Measurements from ENCODE around the gene SETD9.

The SETD9 gene

DNA sequence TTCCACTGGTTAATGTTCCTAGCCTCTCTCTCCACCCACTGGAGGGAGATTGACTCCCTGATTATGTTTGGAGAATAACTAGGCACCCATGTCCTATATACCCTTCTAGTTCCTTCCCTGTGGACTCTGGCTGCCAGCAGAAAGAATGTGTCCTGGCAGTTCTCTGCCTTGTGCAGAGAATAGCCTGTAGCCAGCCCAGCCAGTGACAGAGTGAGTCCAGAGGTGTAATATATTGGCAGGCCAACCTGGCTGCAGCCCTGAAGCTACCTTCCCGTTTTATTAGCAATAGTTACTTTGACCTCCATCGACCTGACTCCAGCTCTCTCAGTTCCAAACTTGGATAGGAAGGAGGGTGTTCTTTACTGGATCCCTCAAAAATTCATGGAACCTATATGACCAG is 8.1 kb downstream of the SETD9 start:
- Histone ChIP-seq H3K4me3 (replicated peaks; ENCODE audit: insufficient read depth, low read length) (no peak overlapping the region), H3K27me3 (ENCODE audit: insufficient read depth, poor library complexity, severe bottlenecking) (no peaks in the 10 kb centered on the region), H3K27ac (replicated peaks) (no peak overlapping the region)
- TF ChIP-seq, protein P1, sequence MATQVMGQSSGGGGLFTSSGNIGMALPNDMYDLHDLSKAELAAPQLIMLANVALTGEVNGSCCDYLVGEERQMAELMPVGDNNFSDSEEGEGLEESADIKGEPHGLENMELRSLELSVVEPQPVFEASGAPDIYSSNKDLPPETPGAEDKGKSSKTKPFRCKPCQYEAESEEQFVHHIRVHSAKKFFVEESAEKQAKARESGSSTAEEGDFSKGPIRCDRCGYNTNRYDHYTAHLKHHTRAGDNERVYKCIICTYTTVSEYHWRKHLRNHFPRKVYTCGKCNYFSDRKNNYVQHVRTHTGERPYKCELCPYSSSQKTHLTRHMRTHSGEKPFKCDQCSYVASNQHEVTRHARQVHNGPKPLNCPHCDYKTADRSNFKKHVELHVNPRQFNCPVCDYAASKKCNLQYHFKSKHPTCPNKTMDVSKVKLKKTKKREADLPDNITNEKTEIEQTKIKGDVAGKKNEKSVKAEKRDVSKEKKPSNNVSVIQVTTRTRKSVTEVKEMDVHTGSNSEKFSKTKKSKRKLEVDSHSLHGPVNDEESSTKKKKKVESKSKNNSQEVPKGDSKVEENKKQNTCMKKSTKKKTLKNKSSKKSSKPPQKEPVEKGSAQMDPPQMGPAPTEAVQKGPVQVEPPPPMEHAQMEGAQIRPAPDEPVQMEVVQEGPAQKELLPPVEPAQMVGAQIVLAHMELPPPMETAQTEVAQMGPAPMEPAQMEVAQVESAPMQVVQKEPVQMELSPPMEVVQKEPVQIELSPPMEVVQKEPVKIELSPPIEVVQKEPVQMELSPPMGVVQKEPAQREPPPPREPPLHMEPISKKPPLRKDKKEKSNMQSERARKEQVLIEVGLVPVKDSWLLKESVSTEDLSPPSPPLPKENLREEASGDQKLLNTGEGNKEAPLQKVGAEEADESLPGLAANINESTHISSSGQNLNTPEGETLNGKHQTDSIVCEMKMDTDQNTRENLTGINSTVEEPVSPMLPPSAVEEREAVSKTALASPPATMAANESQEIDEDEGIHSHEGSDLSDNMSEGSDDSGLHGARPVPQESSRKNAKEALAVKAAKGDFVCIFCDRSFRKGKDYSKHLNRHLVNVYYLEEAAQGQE (IDR thresholded peaks at IDR 0.05; ENCODE audit: insufficient replicate concordance, low read depth), result no peak
- TF ChIP-seq, protein P2, sequence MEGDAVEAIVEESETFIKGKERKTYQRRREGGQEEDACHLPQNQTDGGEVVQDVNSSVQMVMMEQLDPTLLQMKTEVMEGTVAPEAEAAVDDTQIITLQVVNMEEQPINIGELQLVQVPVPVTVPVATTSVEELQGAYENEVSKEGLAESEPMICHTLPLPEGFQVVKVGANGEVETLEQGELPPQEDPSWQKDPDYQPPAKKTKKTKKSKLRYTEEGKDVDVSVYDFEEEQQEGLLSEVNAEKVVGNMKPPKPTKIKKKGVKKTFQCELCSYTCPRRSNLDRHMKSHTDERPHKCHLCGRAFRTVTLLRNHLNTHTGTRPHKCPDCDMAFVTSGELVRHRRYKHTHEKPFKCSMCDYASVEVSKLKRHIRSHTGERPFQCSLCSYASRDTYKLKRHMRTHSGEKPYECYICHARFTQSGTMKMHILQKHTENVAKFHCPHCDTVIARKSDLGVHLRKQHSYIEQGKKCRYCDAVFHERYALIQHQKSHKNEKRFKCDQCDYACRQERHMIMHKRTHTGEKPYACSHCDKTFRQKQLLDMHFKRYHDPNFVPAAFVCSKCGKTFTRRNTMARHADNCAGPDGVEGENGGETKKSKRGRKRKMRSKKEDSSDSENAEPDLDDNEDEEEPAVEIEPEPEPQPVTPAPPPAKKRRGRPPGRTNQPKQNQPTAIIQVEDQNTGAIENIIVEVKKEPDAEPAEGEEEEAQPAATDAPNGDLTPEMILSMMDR (IDR thresholded peaks at IDR 0.05; ENCODE audit: insufficient read depth, low read length), result no peak
- no peak for DNase-seq (ENCODE audit: low read depth in 1 of 2, low spot score in 1 of 2)

DNA sequence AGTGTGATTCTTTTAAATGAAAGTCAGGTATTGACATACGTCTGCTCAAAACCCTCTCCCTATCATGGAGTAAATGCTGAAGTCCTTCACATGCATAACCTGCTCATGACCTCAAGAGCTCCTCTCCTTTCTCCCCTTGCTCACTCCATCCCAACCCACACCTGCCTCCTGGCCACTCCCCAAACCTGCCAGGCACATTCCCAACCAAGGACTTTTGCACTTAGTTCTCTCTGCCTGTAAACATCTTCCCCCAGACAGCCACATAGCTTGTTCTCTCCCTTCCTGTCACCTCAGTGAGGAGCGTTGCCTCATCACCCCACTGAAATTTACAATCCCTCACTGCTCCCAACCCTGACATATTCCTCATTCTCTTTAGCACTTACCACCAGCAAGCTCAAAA is 8.7 kb downstream of the SETD9 start:
- H3K27me3 ChIP-seq (ENCODE audit: insufficient read depth, poor library complexity, severe bottlenecking), result no peaks in the 10 kb centered on the region
- no peak for DNase-seq (ENCODE audit: low read depth in 1 of 2, low spot score in 1 of 2)
- no peak overlapping the region for H3K4me3 ChIP-seq (replicated peaks; ENCODE audit: insufficient read depth, low read length)
- TF ChIP-seq POLR2AphosphoS5 (IDR thresholded peaks at IDR 0.05; ENCODE audit: low read depth), result no peak
- TF ChIP-seq, protein P1 (IDR thresholded peaks at IDR 0.05; ENCODE audit: insufficient replicate concordance, low read depth), result no peak
- TF ChIP-seq, protein P2 (IDR thresholded peaks at IDR 0.05; ENCODE audit: insufficient read depth, low read length), result no peak
- no peak for TF ChIP-seq SPI1 (IDR thresholded peaks at IDR 0.05; ENCODE audit: borderline replicate concordance, low read depth)
- TF ChIP-seq GABPA (IDR thresholded peaks at IDR 0.05; ENCODE audit: low read depth), result no peak
- no peak overlapping the region for H3K27ac ChIP-seq (replicated peaks)

DNA sequence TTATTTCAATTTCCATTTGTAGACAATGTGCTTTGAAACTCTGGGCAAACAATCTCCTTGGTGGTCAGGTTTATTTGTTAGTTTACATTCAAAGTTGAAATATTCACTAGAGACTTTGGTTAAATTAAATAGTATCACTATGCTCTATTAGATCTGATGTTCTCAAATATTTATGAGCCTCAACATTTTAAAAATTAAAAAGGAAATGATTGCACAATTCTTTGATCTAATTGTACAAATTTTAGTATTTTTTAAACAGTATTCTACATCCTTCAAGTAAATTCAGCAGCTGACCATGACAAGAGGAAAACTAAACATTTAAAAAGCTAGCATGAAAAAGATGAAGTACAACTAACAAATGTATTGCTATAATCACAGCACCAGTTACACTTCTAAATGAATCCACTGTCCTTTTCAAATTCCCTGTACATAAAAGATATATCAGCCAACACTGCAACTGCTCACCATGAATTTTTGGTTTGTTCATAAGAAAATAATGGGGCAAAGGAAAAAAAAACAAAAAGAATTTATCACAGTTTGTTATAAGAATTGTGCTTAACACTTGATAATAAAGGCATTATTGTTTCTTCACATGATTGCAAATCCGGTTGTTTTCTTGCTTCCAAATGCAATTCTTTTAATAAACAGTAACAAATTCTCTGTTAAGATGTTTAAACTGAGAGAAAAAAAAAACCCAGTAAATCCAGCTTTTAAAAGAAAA is 10.7 kb downstream of the SETD9 start:
- TF ChIP-seq, protein P2 (IDR thresholded peaks at IDR 0.05; ENCODE audit: insufficient read depth, low read length), result no peak
- TF ChIP-seq POLR2AphosphoS5 (IDR thresholded peaks at IDR 0.05; ENCODE audit: low read depth) (no peak), SPI1 (IDR thresholded peaks at IDR 0.05; ENCODE audit: borderline replicate concordance, low read depth) (no peak), GABPA (IDR thresholded peaks at IDR 0.05; ENCODE audit: low read depth) (no peak)
- TF ChIP-seq, protein P1 (IDR thresholded peaks at IDR 0.05; ENCODE audit: insufficient replicate concordance, low read depth), result no peak
- H3K27me3 ChIP-seq (ENCODE audit: insufficient read depth, poor library complexity, severe bottlenecking), result no peaks in the 10 kb centered on the region

More for the DNA sequence above, 10.7 kb downstream of the SETD9 start:
- Histone ChIP-seq H3K27ac (replicated peaks) (no peak overlapping the region), H3K4me3 (replicated peaks; ENCODE audit: insufficient read depth, low read length) (no peak overlapping the region)
- DNase-seq (ENCODE audit: low read depth in 1 of 2, low spot score in 1 of 2), result no peak
